ENCODE data around the gene WWTR1. TPM values are rescaled to one million over a fixed set of nuclear protein-coding genes. Genes with fewer than 3 reads are reported as not detected.

The WWTR1 gene
- total RNA-seq, 2 experiments from 2014 or later: 0.31 to 0.53 TPM

GRCh38 chr3:149510480-149510879, 147.3 kb downstream of the WWTR1 start:
- ATAC-seq: no peak
- CTCF ChIA-PET: interaction anchor here (2.1 kb wide), 1 partner anchor 297 kb away, joined by 5 read pairs; no protein-coding TSS in a partner anchor
- Mint-ChIP-seq H3K4me3 (no peak overlapping the region), H3K36me3 (ENCODE audit: low read depth) (no peaks in the 10 kb centered on the region), H3K27ac (no peak overlapping the region), H3K27me3 (ENCODE audit: low read depth) (peaks cover 21% of the 10 kb centered on the region), H3K9me3 (ENCODE audit: insufficient read depth) (no peaks in the 10 kb centered on the region), H3K4me1 (ENCODE audit: low read depth) (peaks cover 9% of the 10 kb centered on the region)
- POLR2A ChIA-PET: interaction anchor here (0.6 kb wide), 1 partner anchor 9 kb away, joined by 3 read pairs; no protein-coding TSS in a partner anchor
- no peak for DNase-seq

DNA sequence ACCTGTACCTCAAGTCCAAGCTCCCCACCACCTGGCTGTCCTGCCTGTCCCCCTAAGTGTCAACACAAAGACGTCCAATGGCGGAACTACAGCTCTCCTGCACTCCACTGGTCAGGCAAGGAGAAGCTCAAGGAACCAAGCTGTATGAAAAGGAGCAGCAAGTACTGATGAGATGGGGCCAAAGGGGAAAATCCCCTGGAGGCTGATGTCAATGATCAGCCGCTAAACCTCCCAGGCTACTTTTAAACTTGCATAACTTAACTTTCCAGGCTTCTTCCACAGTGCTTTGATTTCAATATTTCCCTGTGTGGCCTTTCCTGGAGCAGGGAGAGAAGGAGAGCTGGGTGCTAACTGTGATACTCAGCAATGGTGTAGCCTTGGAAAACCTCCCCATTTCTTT, 148.3 kb downstream of the WWTR1 start:
- CTCF ChIA-PET: no interaction called here
- POLR2A ChIA-PET: no interaction called here
- Mint-ChIP-seq H3K4me1 (ENCODE audit: low read depth) (peaks cover 9% of the 10 kb centered on the region), H3K27me3 (ENCODE audit: low read depth) (peaks cover 21% of the 10 kb centered on the region), H3K9me3 (ENCODE audit: insufficient read depth) (no peaks in the 10 kb centered on the region), H3K4me3 (no peak overlapping the region), H3K27ac (no peak overlapping the region), H3K36me3 (ENCODE audit: low read depth) (no peaks in the 10 kb centered on the region)
- ATAC-seq (no peak), DNase-seq (no peak)

- Mint-ChIP-seq H3K27me3 (ENCODE audit: low read depth) (peaks cover 24% of the 10 kb centered on the region), H3K27ac (no peak overlapping the region), H3K9me3 (ENCODE audit: insufficient read depth) (no peaks in the 10 kb centered on the region), H3K4me3 (no peak overlapping the region), H3K4me1 (ENCODE audit: low read depth) (peaks cover 9% of the 10 kb centered on the region), H3K36me3 (ENCODE audit: low read depth) (no peaks in the 10 kb centered on the region)
- CTCF ChIA-PET: no interaction called here
- ATAC-seq: peak; percentile 36
- DNase-seq: no peak
- POLR2A ChIA-PET: no interaction called here
These were observed 150.1 kb downstream of the WWTR1 start for GRCh38 chr3:149507491-149508324.

- H3K4me1 Mint-ChIP-seq (ENCODE audit: low read depth): peaks cover 9% of the 10 kb centered on the region
- H3K9me3 Mint-ChIP-seq (ENCODE audit: insufficient read depth): no peaks in the 10 kb centered on the region
- H3K36me3 Mint-ChIP-seq (ENCODE audit: low read depth): no peaks in the 10 kb centered on the region
- no peak overlapping the region for H3K4me3 Mint-ChIP-seq
- H3K27ac Mint-ChIP-seq: no peak overlapping the region
- ATAC-seq (no peak), DNase-seq (no peak)
- H3K27me3 Mint-ChIP-seq (ENCODE audit: low read depth): peaks cover 21% of the 10 kb centered on the region
- POLR2A ChIA-PET: no interaction called here
- CTCF ChIA-PET: no interaction called here
These were observed 150.9 kb downstream of the WWTR1 start for GRCh38 chr3:149506965-149507364.

GRCh38 chr3:149506540-149506939, 151.3 kb downstream of the WWTR1 start:
- ATAC-seq (no peak), DNase-seq (no peak)
- peaks cover 21% of the 10 kb centered on the region for H3K27me3 Mint-ChIP-seq (ENCODE audit: low read depth)
- H3K4me1 Mint-ChIP-seq (ENCODE audit: low read depth): peaks cover 9% of the 10 kb centered on the region
- H3K4me3 Mint-ChIP-seq: no peak overlapping the region
- ChIA-PET CTCF (interaction anchor here (1.2 kb wide), 1 partner anchor 18 kb away, joined by 3 read pairs; no protein-coding TSS in a partner anchor), POLR2A (no interaction called here)
- no peak overlapping the region for H3K27ac Mint-ChIP-seq
- no peaks in the 10 kb centered on the region for H3K36me3 Mint-ChIP-seq (ENCODE audit: low read depth)
- H3K9me3 Mint-ChIP-seq (ENCODE audit: insufficient read depth): no peaks in the 10 kb centered on the region

DNA sequence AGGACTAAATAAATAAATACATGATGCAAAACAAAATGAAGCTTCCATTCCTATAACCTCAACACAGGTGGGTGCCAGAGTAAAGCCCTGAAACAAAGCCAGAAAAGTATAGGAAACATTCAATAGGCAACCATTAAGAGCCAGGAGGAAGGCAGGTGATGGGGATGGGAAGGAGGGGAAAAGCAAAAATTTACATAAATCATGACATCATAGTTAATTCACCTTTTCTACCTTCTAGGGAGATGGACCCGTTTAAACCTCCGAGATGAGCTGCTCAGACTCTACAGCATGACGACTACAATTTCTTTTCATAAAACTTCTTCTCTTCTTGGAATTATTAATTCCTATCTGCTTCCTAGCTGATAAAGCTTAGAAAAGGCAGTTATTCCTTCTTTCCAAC, 155.4 kb downstream of the WWTR1 start:
- no peaks in the 10 kb centered on the region for H3K4me1 Mint-ChIP-seq (ENCODE audit: low read depth)
- CTCF ChIA-PET: no interaction called here
- H3K9me3 Mint-ChIP-seq (ENCODE audit: insufficient read depth): no peaks in the 10 kb centered on the region
- no peaks in the 10 kb centered on the region for H3K36me3 Mint-ChIP-seq (ENCODE audit: low read depth)
- peaks cover 14% of the 10 kb centered on the region for H3K27me3 Mint-ChIP-seq (ENCODE audit: low read depth)
- H3K27ac Mint-ChIP-seq: no peak overlapping the region
- no peak for ATAC-seq
- POLR2A ChIA-PET: no interaction called here
- no peak for DNase-seq
- H3K4me3 Mint-ChIP-seq: no peak overlapping the region

DNA sequence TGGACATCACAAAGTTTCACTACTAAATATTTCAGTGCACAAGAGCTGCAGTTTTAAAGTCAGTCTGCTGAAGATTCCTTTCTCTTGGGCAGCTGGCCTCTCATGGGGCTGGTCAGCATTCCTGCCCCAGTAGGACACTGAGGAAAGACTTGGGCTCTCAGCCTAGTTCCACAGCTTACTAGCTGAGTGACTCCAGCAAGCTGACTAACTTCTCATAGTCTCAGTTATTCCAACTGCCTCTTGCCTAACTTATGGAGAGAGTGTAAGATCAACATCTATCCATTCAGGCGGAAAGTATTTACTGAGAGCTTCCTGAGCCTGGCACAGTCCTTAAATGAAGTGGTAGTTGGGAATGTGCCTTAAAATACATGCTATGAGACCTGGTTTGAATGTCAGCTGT, 156.3 kb downstream of the WWTR1 start:
- H3K4me1 Mint-ChIP-seq (ENCODE audit: low read depth): no peaks in the 10 kb centered on the region
- no peak overlapping the region for H3K27ac Mint-ChIP-seq
- H3K4me3 Mint-ChIP-seq: no peak overlapping the region
- ATAC-seq: no peak
- peaks cover 9% of the 10 kb centered on the region for H3K27me3 Mint-ChIP-seq (ENCODE audit: low read depth)
- ChIA-PET POLR2A (interaction anchor here (0.6 kb wide), 1 partner anchor 9 kb away, joined by 3 read pairs; no protein-coding TSS in a partner anchor), CTCF (no interaction called here)
- DNase-seq: no peak
- H3K36me3 Mint-ChIP-seq (ENCODE audit: low read depth): no peaks in the 10 kb centered on the region
- no peaks in the 10 kb centered on the region for H3K9me3 Mint-ChIP-seq (ENCODE audit: insufficient read depth)

GRCh38 chr3:149497966-149498670, 159.7 kb downstream of the WWTR1 start:
- Mint-ChIP-seq H3K4me3 (no peak overlapping the region), H3K9me3 (ENCODE audit: insufficient read depth) (no peaks in the 10 kb centered on the region), H3K27ac (no peak overlapping the region), H3K36me3 (ENCODE audit: low read depth) (no peaks in the 10 kb centered on the region), H3K4me1 (ENCODE audit: low read depth) (no peaks in the 10 kb centered on the region), H3K27me3 (ENCODE audit: low read depth) (peaks cover 3% of the 10 kb centered on the region)
- DNase-seq (no peak), ATAC-seq (no peak)
- ChIA-PET POLR2A (no interaction called here), CTCF (interaction anchor here (1.0 kb wide), 2 partner anchors 9 to 15 kb away, joined by 3 to 4 read pairs; no protein-coding TSS in a partner anchor)

GRCh38 chr3:149496891-149497290, 160.9 kb downstream of the WWTR1 start:
- H3K27ac Mint-ChIP-seq: no peak overlapping the region
- no peak for ATAC-seq
- H3K36me3 Mint-ChIP-seq (ENCODE audit: low read depth): no peaks in the 10 kb centered on the region
- CTCF ChIA-PET: interaction anchor here (0.9 kb wide), 1 partner anchor 311 kb away, joined by 3 read pairs; no protein-coding TSS in a partner anchor
- no peaks in the 10 kb centered on the region for H3K4me1 Mint-ChIP-seq (ENCODE audit: low read depth)
- H3K4me3 Mint-ChIP-seq: no peak overlapping the region
- no peak for DNase-seq
- no peaks in the 10 kb centered on the region for H3K27me3 Mint-ChIP-seq (ENCODE audit: low read depth)
- POLR2A ChIA-PET: no interaction called here
- no peaks in the 10 kb centered on the region for H3K9me3 Mint-ChIP-seq (ENCODE audit: insufficient read depth)

DNA sequence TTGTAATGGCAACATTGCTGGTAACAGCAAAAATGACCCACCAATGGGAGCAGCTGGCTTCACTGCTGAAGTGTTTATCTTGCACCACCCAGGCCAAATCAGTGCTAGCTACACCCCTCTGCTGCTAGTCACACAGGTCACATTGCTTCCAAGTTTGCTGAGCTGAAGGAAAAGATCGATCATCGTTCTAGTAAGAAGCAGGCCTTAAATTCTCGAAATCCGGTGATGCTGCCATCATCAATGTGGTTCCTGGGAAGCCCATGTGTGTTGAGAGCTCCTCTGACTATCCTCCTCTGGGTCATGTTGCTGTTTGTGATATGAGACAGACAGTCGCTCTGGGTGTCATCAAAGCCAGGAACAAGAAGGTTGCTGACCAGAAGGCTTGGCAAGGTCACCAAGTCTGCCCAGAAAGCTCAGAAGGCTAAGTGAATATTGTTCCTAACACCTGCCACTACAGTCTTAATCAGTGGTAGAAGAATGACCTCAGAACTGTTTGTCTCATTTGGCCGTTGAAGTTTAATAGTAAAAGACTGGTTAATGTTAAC, 162.2 kb downstream of the WWTR1 start:
- ChIA-PET POLR2A (no interaction called here), CTCF (interaction anchor here (1.3 to 3.3 kb wide), 2 partner anchors 276 to 313 kb away, joined by 4 to 12 read pairs; no protein-coding TSS in a partner anchor)
- Mint-ChIP-seq H3K27me3 (ENCODE audit: low read depth) (peaks cover 4% of the 10 kb centered on the region), H3K4me1 (ENCODE audit: low read depth) (no peaks in the 10 kb centered on the region), H3K36me3 (ENCODE audit: low read depth) (no peaks in the 10 kb centered on the region), H3K27ac (no peak overlapping the region), H3K9me3 (ENCODE audit: insufficient read depth) (no peaks in the 10 kb centered on the region), H3K4me3 (no peak overlapping the region)
- DNase-seq: no peak
- no peak for ATAC-seq

DNA sequence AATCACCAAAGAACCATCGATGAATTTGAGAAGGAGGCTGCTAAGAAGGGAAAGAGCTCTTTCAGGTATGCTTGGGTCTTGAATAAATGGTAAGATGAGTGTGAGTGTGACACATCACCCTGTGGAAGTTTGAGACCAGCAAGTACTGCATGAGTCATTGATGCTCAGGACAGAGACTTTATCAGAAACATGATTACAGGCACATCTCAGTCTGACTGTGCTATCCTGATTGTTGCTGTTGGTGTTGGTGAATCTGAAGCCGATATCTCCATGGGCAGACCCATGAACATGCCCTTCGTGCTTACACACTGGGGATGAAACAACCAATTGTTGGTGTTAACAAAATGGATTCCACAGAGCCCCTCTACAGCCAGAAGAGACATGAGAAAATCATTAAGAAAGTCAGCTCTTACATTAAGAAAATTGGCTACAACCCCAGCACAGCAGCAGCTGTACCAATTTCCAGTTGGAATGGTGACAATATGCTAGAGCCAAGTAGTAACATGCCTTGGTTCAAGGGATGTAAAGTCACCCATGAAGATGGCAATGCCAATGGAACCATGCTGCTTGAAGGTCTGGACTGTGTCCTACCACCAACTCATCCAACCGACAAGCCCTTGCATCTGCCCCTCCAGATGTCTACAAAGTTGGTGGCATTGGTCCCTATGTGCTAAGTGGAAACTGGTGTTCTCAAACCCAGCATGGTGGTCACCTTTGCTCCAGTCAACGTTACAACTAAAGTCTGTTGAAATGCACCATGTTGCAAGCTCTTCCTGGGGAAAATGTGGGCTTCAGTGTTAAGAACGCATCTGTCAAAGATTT, 162.9 kb downstream of the WWTR1 start:
- DNase-seq: no peak
- ChIA-PET CTCF (interaction anchor here (1.3 to 3.3 kb wide), 2 partner anchors 276 to 313 kb away, joined by 4 to 12 read pairs; no protein-coding TSS in a partner anchor), POLR2A (no interaction called here)
- no peaks in the 10 kb centered on the region for H3K36me3 Mint-ChIP-seq (ENCODE audit: low read depth)
- H3K9me3 Mint-ChIP-seq (ENCODE audit: insufficient read depth): no peaks in the 10 kb centered on the region
- no peak overlapping the region for H3K27ac Mint-ChIP-seq
- H3K4me3 Mint-ChIP-seq: no peak overlapping the region
- H3K27me3 Mint-ChIP-seq (ENCODE audit: low read depth): peaks cover 4% of the 10 kb centered on the region
- H3K4me1 Mint-ChIP-seq (ENCODE audit: low read depth): no peaks in the 10 kb centered on the region
- ATAC-seq: no peak
